GM23248 (cell line): Measurements from ENCODE around the gene GCG. TPM values are rescaled to one million over a fixed set of nuclear protein-coding genes. Genes with fewer than 3 reads are reported as not detected.

Experiments used
- DNase-seq: peaks from one replicate; pipeline ENCODE4 v3.0.0-alpha.2; 2015
- H2AFZ ChIP-seq: fragments of 200-600 bp; sonication (generic); 2 replicates; pipeline ENCODE4 v1.6.1; 2016; ENCODE audit warnings: antibody characterized with exemption
- H3F3A ChIP-seq: fragments of 200-600 bp; sonication (generic); 2 replicates; pipeline ENCODE4 v1.6.1; 2016; ENCODE audit warnings: mild to moderate bottlenecking, antibody characterized with exemption, mixed run types; ENCODE audit not compliant: insufficient read depth
- H3K27ac ChIP-seq: fragments of 200-600 bp; sonication (generic); 2 replicates; pipeline ENCODE4 v1.5.1; 2016; ENCODE audit warnings: mild to moderate bottlenecking
- H3K27me3 ChIP-seq: fragments of 200-600 bp; sonication (generic); replicated peaks from 2 replicates; pipeline ENCODE4 v1.6.1; 2016; ENCODE audit warnings: mild to moderate bottlenecking; ENCODE audit not compliant: insufficient read depth
- H3K36me3 ChIP-seq: fragments of 200-600 bp; sonication (generic); 2 replicates; pipeline ENCODE4 v1.6.1; 2016; ENCODE audit warnings: low read depth, mild to moderate bottlenecking
- H3K4me1 ChIP-seq: fragments of 200-600 bp; sonication (generic); 2 replicates; pipeline ENCODE4 v1.6.1; 2016; ENCODE audit warnings: mild to moderate bottlenecking; ENCODE audit not compliant: insufficient read depth
- H3K4me2 ChIP-seq: fragments of 200-600 bp; sonication (generic); one replicate; pipeline ENCODE4 v1.6.1; 2016; ENCODE audit warnings: mild to moderate bottlenecking; ENCODE audit not compliant: unreplicated experiment
- H3K4me3 ChIP-seq: fragments of 200-600 bp; sonication (generic); 2 replicates; pipeline ENCODE4 v1.5.1; 2016; ENCODE audit warnings: mild to moderate bottlenecking
- H3K79me2 ChIP-seq: fragments of 200-600 bp; sonication (generic); 2 replicates; pipeline ENCODE4 v1.6.1; 2016; ENCODE audit warnings: mild to moderate bottlenecking; ENCODE audit not compliant: insufficient read depth
- H3K9ac ChIP-seq: fragments of 200-600 bp; sonication (generic); 2 replicates; pipeline ENCODE4 v1.6.1; 2016; ENCODE audit warnings: mild to moderate bottlenecking
- H3K9me2 ChIP-seq: fragments of 200-600 bp; sonication (generic); 2 replicates; pipeline ENCODE4 v1.6.1; 2016; ENCODE audit warnings: mixed run types, mild to moderate bottlenecking, moderate library complexity; ENCODE audit not compliant: insufficient read depth
- H3K9me3 ChIP-seq: fragments of 200-600 bp; sonication (generic); one replicate; pipeline ENCODE4 v1.6.1; 2017; ENCODE audit warnings: low read depth
- H4K20me1 ChIP-seq: fragments of 200-600 bp; sonication (generic); 2 replicates; pipeline ENCODE4 v1.6.0; 2016; ENCODE audit not compliant: insufficient read depth
- EZH2 ChIP-seq: fragments of 200-600 bp; sonication (generic); IDR thresholded peaks from 2 replicates; pipeline ENCODE4 v1.6.1; 2018; ENCODE audit warnings: antibody characterized with exemption, mild to moderate bottlenecking; ENCODE audit not compliant: insufficient read depth, poor library complexity, severe bottlenecking
- EZH2phosphoT487 ChIP-seq: fragments of 200-600 bp; sonication (generic); IDR thresholded peaks from 2 replicates; pipeline ENCODE4 v1.6.1; 2018; ENCODE audit warnings: antibody characterized with exemption, moderate library complexity, mild to moderate bottlenecking, low read depth; ENCODE audit not compliant: insufficient read depth
- WGBS, 2 experiments: methylation state at CpG; one replicate each; pipeline ENCODE4 v1.1.6; 2015 to 2017; ENCODE audit warnings: low lambda C conversion rate in 2 of 2, low coverage in 1 of 2; ENCODE audit errors: missing lambda C conversion rate in 2 of 2; 5-methylcytosine and 5-hydroxymethylcytosine counted together
- in situ Hi-C: fragments of 300-500 bp; cut with MboI; formaldehyde crosslinking; loops from 2 replicates; pipeline ENCODE4 v1.15.0; 2020
- polyA plus RNA-seq: library from polyadenylated mRNA; unstranded; fragments of >200 nt; fragmentation: Nextera tagmentation; extraction: Ambion mirVana; gene quantifications from 2 replicates; pipeline ENCODE4 v1.2.1, GENCODE V29; 2016
- total RNA-seq: library from RNA; depleted of rRNA; stranded (reverse); fragments of >200 nt; shearing (Covaris generic); gene quantifications from 2 replicates; pipeline ENCODE4 v1.2.3, GENCODE V29; 2014; rRNA removed

The GCG gene
- total and polyA plus RNA-seq, 2 experiments from 2014 or later = not detected

DNA sequence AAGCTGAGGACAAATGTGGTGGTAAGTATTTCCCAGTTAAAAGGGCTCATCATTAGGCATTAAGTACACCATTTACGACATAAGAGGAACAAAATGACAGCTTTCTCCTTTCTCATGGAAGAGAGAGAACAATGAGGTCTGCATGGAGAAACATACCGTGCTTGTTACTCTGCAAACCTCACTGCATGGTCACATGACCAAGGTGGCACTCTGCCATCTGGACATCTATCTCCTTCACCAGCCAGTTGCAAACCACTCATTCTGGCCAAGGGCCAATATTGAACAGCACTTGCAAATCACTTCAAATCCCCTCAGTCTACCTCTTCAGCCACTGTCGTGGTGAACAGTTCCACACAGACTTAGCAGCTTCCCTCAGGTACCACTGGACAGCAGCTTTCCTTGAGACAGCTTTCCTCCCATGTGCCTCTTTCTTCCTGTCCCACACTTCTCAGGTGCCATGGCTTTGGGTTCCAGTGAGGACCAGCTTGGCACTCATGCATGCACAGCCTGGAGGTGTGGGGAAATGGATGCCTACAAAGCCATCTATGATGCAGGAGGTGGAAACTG is 48.5 kb downstream of the GCG start:
- DNase-seq = no peak
- TF ChIP-seq EZH2phosphoT487 (no peak), EZH2 (no peak)
- in situ Hi-C loops = no loop called here

DNA sequence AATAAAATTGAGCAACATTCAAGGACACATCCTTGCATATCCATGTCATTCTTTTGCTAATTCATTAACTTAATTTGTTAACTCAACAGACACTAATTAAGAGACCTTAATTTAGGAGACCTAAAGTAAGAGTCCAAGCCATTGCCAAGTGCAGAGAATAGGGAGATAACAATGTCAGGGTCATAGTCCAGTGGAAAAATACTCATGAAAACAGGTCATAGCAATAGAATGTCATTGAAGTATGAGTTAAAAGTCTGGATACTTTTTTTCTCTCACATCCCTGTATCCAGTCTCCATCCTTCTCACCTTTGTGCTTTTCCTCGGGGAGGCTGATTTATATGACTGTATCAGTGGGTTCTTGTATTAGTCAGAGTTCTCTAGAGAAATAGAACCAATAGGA is 51.5 kb downstream of the GCG start:
- Histone ChIP-seq H3K9ac (no peak overlapping the region), H3K27me3 (no peaks in the 10 kb centered on the region), H3K36me3 (no peaks in the 10 kb centered on the region), H3K79me2 (no peaks in the 10 kb centered on the region), H3K4me2 (no peak overlapping the region), H3F3A (no peaks in the 10 kb centered on the region), H3K9me2 (no peaks in the 10 kb centered on the region), H3K9me3 (no peaks in the 10 kb centered on the region), H2AFZ (no peak overlapping the region), H3K27ac (no peak overlapping the region), H3K4me1 (no peaks in the 10 kb centered on the region), H4K20me1 (no peaks in the 10 kb centered on the region), H3K4me3 (no peak overlapping the region)
- WGBS, 2 experiments = 15 to 29% methylated on average over 1 of the region's 1 CpG
- in situ Hi-C loops = no loop called here
- no peak for TF ChIP-seq EZH2
- TF ChIP-seq EZH2phosphoT487 = no peak
- DNase-seq = no peak

More for the DNA sequence above, 48.5 kb downstream of the GCG start:
- Histone ChIP-seq H3K79me2 (no peaks in the 10 kb centered on the region), H3K9me3 (no peaks in the 10 kb centered on the region), H3K9me2 (no peaks in the 10 kb centered on the region), H3F3A (peaks cover 3% of the 10 kb centered on the region; the same call in 1 of the 2 replicates), H4K20me1 (no peaks in the 10 kb centered on the region), H3K4me2 (no peak overlapping the region), H3K4me3 (no peak overlapping the region), H3K27me3 (no peaks in the 10 kb centered on the region), H3K36me3 (no peaks in the 10 kb centered on the region), H2AFZ (no peak overlapping the region), H3K4me1 (peaks cover 10% of the 10 kb centered on the region; the same call in 1 of the 2 replicates), H3K27ac (no peak overlapping the region), H3K9ac (no peak overlapping the region)
- WGBS, 2 experiments = 76 to 83% methylated on average over 3 of the region's 3 CpGs

DNA sequence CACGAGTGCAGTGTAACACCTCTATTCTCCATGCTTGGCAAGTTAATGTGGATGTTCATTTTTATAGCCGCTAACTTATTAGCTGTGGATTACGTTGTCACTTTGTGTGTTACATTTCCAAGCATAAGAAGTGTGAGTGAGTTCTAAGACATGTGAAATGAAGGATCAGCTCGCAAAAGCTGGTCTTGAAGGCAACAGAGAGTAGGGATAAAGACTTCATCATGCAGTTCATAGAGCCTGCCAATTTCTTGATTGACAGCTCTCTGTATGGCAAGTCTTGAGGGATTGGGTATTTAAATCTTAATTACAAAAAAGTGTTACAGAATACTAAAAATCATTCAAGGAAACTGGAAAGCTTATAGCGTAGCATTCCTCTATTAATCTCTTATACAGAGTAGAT is 52.2 kb downstream of the GCG start:
- no peaks in the 10 kb centered on the region for H3K79me2 ChIP-seq
- H3F3A ChIP-seq = no peaks in the 10 kb centered on the region
- WGBS, 2 experiments = 91 to 93% methylated on average over 5 of the region's 5 CpGs
- no peak for DNase-seq
- H3K4me3 ChIP-seq = no peak overlapping the region
- H4K20me1 ChIP-seq = no peaks in the 10 kb centered on the region
- no peak overlapping the region for H3K4me2 ChIP-seq
- H3K4me1 ChIP-seq = no peaks in the 10 kb centered on the region
- H3K9me2 ChIP-seq = no peaks in the 10 kb centered on the region
- H3K9me3 ChIP-seq = no peaks in the 10 kb centered on the region
- in situ Hi-C loops = no loop called here
- no peaks in the 10 kb centered on the region for H3K27me3 ChIP-seq
- TF ChIP-seq EZH2phosphoT487 = no peak
- no peak overlapping the region for H2AFZ ChIP-seq
- no peak overlapping the region for H3K27ac ChIP-seq
- H3K36me3 ChIP-seq = no peaks in the 10 kb centered on the region
- no peak overlapping the region for H3K9ac ChIP-seq

Other genes starting within 250 kb of the GCG start
- gene DPP4, start 78.0 kb downstream of the GCG start, total RNA-seq = 33.5 and 39.9 TPM in 2 replicates
- 30.1 and 31.6 TPM in 2 replicates for gene DPP4, start 78.0 kb downstream of the GCG start, polyA plus RNA-seq
- gene FAP, start 91.2 kb upstream of the GCG start, total RNA-seq = 243 and 269 TPM in 2 replicates
- gene FAP, start 91.2 kb upstream of the GCG start, polyA plus RNA-seq = 198 and 200 TPM in 2 replicates
- gene IFIH1, start 166.4 kb upstream of the GCG start, total RNA-seq = 1.6 and 2.0 TPM in 2 replicates
- 0.66 and 1.3 TPM in 2 replicates for gene IFIH1, start 166.4 kb upstream of the GCG start, polyA plus RNA-seq
- 1.6 and 3.0 TPM in 2 replicates for gene GCA, start 191.9 kb upstream of the GCG start, total RNA-seq
- gene GCA, start 191.9 kb upstream of the GCG start, polyA plus RNA-seq = 1.6 TPM in 2 replicates